Loucy (cell line): ENCODE results near the gene ZNF138.

Experiments used
- H2AFZ ChIP-seq: fragments of 200-600 bp; sonication (generic); 2 replicates; pipeline ENCODE4 v1.6.0; 2016; ENCODE audit warnings: antibody characterized with exemption, mild to moderate bottlenecking, low read length, moderate library complexity
- H3F3A ChIP-seq: fragments of 200-600 bp; 2 replicates; pipeline ENCODE4 v1.6.0; 2016; ENCODE audit warnings: antibody characterized with exemption, low read depth, mild to moderate bottlenecking
- H3K27me3 ChIP-seq: fragments of 200-600 bp; sonication (generic); 2 replicates; pipeline ENCODE4 v1.6.1; 2014; ENCODE audit warnings: low read length, mild to moderate bottlenecking; ENCODE audit not compliant: insufficient read depth, poor library complexity, severe bottlenecking
- H3K36me3 ChIP-seq: fragments of 200-600 bp; sonication (generic); 2 replicates; pipeline ENCODE4 v1.6.1; 2016; ENCODE audit warnings: low read length; ENCODE audit not compliant: insufficient read depth
- H3K4me1 ChIP-seq: fragments of 200-600 bp; sonication (generic); 2 replicates; pipeline ENCODE4 v1.5.1; 2014; ENCODE audit warnings: low read length, mild to moderate bottlenecking; ENCODE audit not compliant: insufficient read depth, poor library complexity, severe bottlenecking
- H3K4me2 ChIP-seq: fragments of 200-600 bp; sonication (generic); 2 replicates; pipeline ENCODE4 v1.6.0; 2014; ENCODE audit warnings: antibody characterized with exemption, low read length, low read depth, mild to moderate bottlenecking; ENCODE audit not compliant: poor library complexity, severe bottlenecking
- H3K4me3 ChIP-seq: fragments of 200-600 bp; sonication (generic); 2 replicates; pipeline ENCODE4 v1.5.1; 2014; ENCODE audit warnings: low read length, mild to moderate bottlenecking, mixed read lengths; ENCODE audit not compliant: poor library complexity, severe bottlenecking
- H3K79me2 ChIP-seq: fragments of 200-600 bp; sonication (generic); 2 replicates; pipeline ENCODE4 v1.6.1; 2014; ENCODE audit warnings: low read length; ENCODE audit not compliant: insufficient read depth
- H3K9ac ChIP-seq: fragments of 200-600 bp; sonication (generic); 2 replicates; pipeline ENCODE4 v1.6.0; 2014; ENCODE audit warnings: mild to moderate bottlenecking, low read depth, low read length, moderate library complexity; ENCODE audit not compliant: poor library complexity, severe bottlenecking
- H3K9me2 ChIP-seq: fragments of 200-600 bp; sonication (generic); replicated peaks from 2 replicates; pipeline ENCODE4 v1.6.1; 2016; ENCODE audit warnings: low read depth, low read length, mixed read lengths
- H3K9me3 ChIP-seq: fragments of 200-600 bp; sonication (generic); 2 replicates; pipeline ENCODE4 v1.6.1; 2014; ENCODE audit warnings: mild to moderate bottlenecking, antibody characterized with exemption, low read length, low read depth; ENCODE audit not compliant: insufficient read depth
- H4K20me1 ChIP-seq: fragments of 200-600 bp; sonication (generic); 2 replicates; pipeline ENCODE4 v1.6.0; 2014; ENCODE audit warnings: antibody characterized with exemption, low read length, mild to moderate bottlenecking; ENCODE audit not compliant: insufficient read depth, poor library complexity, severe bottlenecking
- CTCF ChIP-seq: fragments of 200-600 bp; sonication (generic); conservative IDR thresholded peaks from 2 replicates; pipeline ENCODE4 v1.5.1; 2014; ENCODE audit warnings: mild to moderate bottlenecking, antibody characterized with exemption, low read length
- EZH2phosphoT487 ChIP-seq: fragments of 200-600 bp; IDR thresholded peaks from 2 replicates; pipeline ENCODE4 v1.6.1; 2018; ENCODE audit warnings: antibody characterized with exemption, mild to moderate bottlenecking, moderate library complexity, borderline replicate concordance

The ZNF138 gene

DNA sequence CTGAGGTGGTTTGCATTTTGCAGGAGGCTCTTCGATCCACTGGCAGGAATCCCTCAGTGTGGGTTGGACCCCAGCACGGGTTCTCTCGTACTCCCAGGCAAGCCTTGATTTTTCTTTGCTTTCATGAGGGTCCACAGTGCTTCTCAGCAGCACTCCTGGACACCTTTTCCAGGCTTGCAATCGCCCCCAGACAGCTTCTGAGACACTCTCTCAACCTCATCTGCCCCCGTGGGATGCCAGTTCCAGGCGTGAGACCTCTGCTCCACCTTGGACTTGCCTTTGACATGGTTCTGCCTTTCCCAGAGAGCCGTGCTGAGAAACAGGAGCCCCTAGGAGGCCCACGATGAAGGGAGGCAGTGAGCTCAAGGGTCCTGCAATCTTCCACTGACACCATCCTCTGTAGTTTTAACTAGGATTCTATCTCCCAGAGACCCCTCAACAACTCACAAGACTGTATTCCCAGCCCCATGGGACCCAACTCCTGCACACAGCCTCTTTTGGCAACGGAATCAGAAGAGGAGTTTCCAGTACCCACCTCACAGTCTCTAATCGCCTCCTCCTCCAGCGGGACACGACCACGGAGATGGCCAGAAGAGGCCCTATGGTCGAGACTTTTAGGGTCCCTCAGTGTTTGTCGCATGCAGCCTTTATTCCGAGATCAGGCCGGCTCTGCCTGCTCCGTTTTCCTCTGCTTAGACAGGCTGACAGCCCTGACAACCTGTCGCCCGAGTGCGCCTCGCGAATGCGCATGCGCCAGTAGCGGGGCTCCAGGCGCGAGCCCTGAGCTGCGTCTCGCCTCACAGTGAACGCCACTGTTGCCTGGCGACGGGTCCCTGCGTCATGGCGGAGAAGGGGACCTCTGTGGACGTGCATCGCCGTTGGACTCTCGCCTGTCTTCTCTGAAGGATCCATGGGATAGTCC lies 82.8 kb downstream of the ZNF138 start:
- no peaks in the 10 kb centered on the region for H4K20me1 ChIP-seq
- H3K9me2 ChIP-seq: no peaks in the 10 kb centered on the region
- no peak overlapping the region for H3K4me2 ChIP-seq
- no peaks in the 10 kb centered on the region for H3K4me1 ChIP-seq
- no peaks in the 10 kb centered on the region for H3K36me3 ChIP-seq
- H3F3A ChIP-seq: no peaks in the 10 kb centered on the region
- no peak overlapping the region for H3K9ac ChIP-seq
- TF ChIP-seq CTCF: no peak
- TF ChIP-seq EZH2phosphoT487: no peak
- H3K79me2 ChIP-seq: no peaks in the 10 kb centered on the region
- no peaks in the 10 kb centered on the region for H3K27me3 ChIP-seq
- no peak overlapping the region for H2AFZ ChIP-seq
- no peak overlapping the region for H3K4me3 ChIP-seq
- peaks cover 19% of the 10 kb centered on the region; the same call in 1 of the 2 replicates for H3K9me3 ChIP-seq

GRCh38 chr7:64877714-64878610 lies 83.7 kb downstream of the ZNF138 start:
- no peak overlapping the region for H3K4me3 ChIP-seq
- no peak for TF ChIP-seq CTCF
- no peak for TF ChIP-seq EZH2phosphoT487
- peaks cover 19% of the 10 kb centered on the region; the same call in 1 of the 2 replicates for H3K9me3 ChIP-seq
- H3K27me3 ChIP-seq: no peaks in the 10 kb centered on the region
- H3K9me2 ChIP-seq: no peaks in the 10 kb centered on the region
- no peaks in the 10 kb centered on the region for H3K4me1 ChIP-seq
- H3K4me2 ChIP-seq: no peak overlapping the region
- no peaks in the 10 kb centered on the region for H3K36me3 ChIP-seq
- H4K20me1 ChIP-seq: no peaks in the 10 kb centered on the region
- H3F3A ChIP-seq: no peaks in the 10 kb centered on the region
- no peak overlapping the region for H2AFZ ChIP-seq
- no peak overlapping the region for H3K9ac ChIP-seq
- H3K79me2 ChIP-seq: no peaks in the 10 kb centered on the region

- H3K9ac ChIP-seq: no peak overlapping the region
- TF ChIP-seq EZH2phosphoT487 (no peak), CTCF (no peak)
- H3K9me2 ChIP-seq: no peaks in the 10 kb centered on the region
- no peaks in the 10 kb centered on the region for H3F3A ChIP-seq
- no peaks in the 10 kb centered on the region for H3K4me1 ChIP-seq
- no peaks in the 10 kb centered on the region for H3K27me3 ChIP-seq
- no peaks in the 10 kb centered on the region for H3K36me3 ChIP-seq
- no peak overlapping the region for H3K4me3 ChIP-seq
- H3K4me2 ChIP-seq: no peak overlapping the region
- H3K79me2 ChIP-seq: no peaks in the 10 kb centered on the region
- H4K20me1 ChIP-seq: no peaks in the 10 kb centered on the region
- H2AFZ ChIP-seq: no peak overlapping the region
- peaks cover 19% of the 10 kb centered on the region; the same call in 1 of the 2 replicates for H3K9me3 ChIP-seq
Observed at GRCh38 chr7:64878684-64879083, 84.5 kb downstream of the ZNF138 start.
